HEK293 (cell line): ENCODE data around the gene SMTNL2.
A peak's percentile ranks its signal among the peaks of the same experiment; 100 is the strongest.

Source experiments
- CTCF ChIA-PET: fragments of 350-600 bp; formaldehyde crosslinking; extraction: SDS; loops from one replicate; lab custom pipeline; 2021; ENCODE audit warnings: antibody characterized with exemption; lab: Yijun Ruan, JAX
- POLR2A ChIA-PET: fragments of 300-600 bp; formaldehyde crosslinking; extraction: SDS; loops from one replicate; lab custom pipeline; 2020; ENCODE audit warnings: antibody characterized with exemption, inconsistent platforms; lab: Yijun Ruan, JAX
- H3K27ac ChIP-seq: fragments of 200-500 bp; sonication (Bioruptor generic); 2 replicates; pipeline ENCODE4 v1.5.1; 2014; ENCODE audit warnings: low read depth, low read length, control low read depth, inconsistent platforms; ENCODE audit errors: extremely low read depth
- H3K36me3 ChIP-seq, 2 experiments: fragments of 200-500 bp in 1 of 2; sonication (Bioruptor generic) in 1 of 2; 1 replicate in 1 of 2; 2 replicates in 1 of 2; pipeline ENCODE4 v1.5.1; 2014 to 2017; ENCODE audit warnings: inconsistent platforms in 2 of 2, low read length in 2 of 2; ENCODE audit not compliant: control insufficient read depth in 2 of 2, insufficient read depth in 1 of 2
- H3K4me1 ChIP-seq: fragments of 200-500 bp; sonication (Bioruptor generic); 2 replicates; pipeline ENCODE4 v1.5.1; 2014; ENCODE audit warnings: mild to moderate bottlenecking, low read length, inconsistent platforms; ENCODE audit not compliant: control insufficient read depth, insufficient read depth
- H3K4me3 ChIP-seq: 2 replicates; pipeline ENCODE4 v1.5.1; 2011; ENCODE audit warnings: low read depth, mild to moderate bottlenecking, control low read depth, low read length, moderate library complexity
- H3K9me3 ChIP-seq: fragments of 200-500 bp; sonication (Bioruptor generic); 2 replicates; pipeline ENCODE4 v1.5.1; 2014; ENCODE audit warnings: low read depth, low read length, inconsistent platforms; ENCODE audit not compliant: control insufficient read depth, insufficient read depth
- GLIS1 ChIP-seq: fragments of 450-650 bp; formaldehyde crosslinking; IDR thresholded peaks from 2 replicates; pipeline ENCODE4 v1.5.1; 2016; ENCODE audit warnings: missing biosample characterization, missing genetic modification characterization
- GLIS2 ChIP-seq: fragments of 450-650 bp; formaldehyde crosslinking; IDR thresholded peaks from 2 replicates; pipeline ENCODE4 v1.5.1; 2016; ENCODE audit warnings: missing biosample characterization, missing genetic modification characterization
- HOXA7 ChIP-seq: sonication (generic); formaldehyde crosslinking; IDR thresholded peaks from 2 replicates; pipeline ENCODE4 v1.8.1; 2022; ENCODE audit warnings: missing genetic modification reagents, borderline replicate concordance
- KLF1 ChIP-seq: fragments of 450-650 bp; formaldehyde crosslinking; IDR thresholded peaks from 2 replicates; pipeline ENCODE4 v1.5.1; 2016; ENCODE audit warnings: missing biosample characterization, missing genetic modification characterization
- KLF9 ChIP-seq: fragments of 450-650 bp; formaldehyde crosslinking; IDR thresholded peaks from 2 replicates; pipeline ENCODE4 v1.5.1; 2016; ENCODE audit warnings: missing biosample characterization, missing genetic modification characterization, low read depth
- OVOL3 ChIP-seq: fragments of 450-650 bp; formaldehyde crosslinking; IDR thresholded peaks from 2 replicates; pipeline ENCODE4 v1.5.1; 2016; ENCODE audit warnings: missing biosample characterization, missing genetic modification characterization
- PATZ1 ChIP-seq: fragments of 450-650 bp; formaldehyde crosslinking; IDR thresholded peaks from 2 replicates; pipeline ENCODE4 v1.5.1; 2016; ENCODE audit warnings: missing biosample characterization, missing genetic modification characterization
- YY1 ChIP-seq: fragments of 450-650 bp; formaldehyde crosslinking; IDR thresholded peaks from 2 replicates; pipeline ENCODE4 v1.5.1; 2018; ENCODE audit warnings: missing biosample characterization, missing genetic modification characterization
- ZIC2 ChIP-seq: fragments of 450-650 bp; formaldehyde crosslinking; IDR thresholded peaks from 2 replicates; pipeline ENCODE4 v1.5.1; 2016; ENCODE audit warnings: missing biosample characterization, missing genetic modification characterization
- ZNF19 ChIP-seq: fragments of 450-650 bp; formaldehyde crosslinking; IDR thresholded peaks from 2 replicates; pipeline ENCODE4; 2016; ENCODE audit warnings: missing biosample characterization, missing genetic modification characterization, low read depth
- ZNF292 ChIP-seq: fragments of 450-650 bp; formaldehyde crosslinking; IDR thresholded peaks from 2 replicates; pipeline ENCODE4 v1.5.1; 2016; ENCODE audit warnings: low read depth, missing biosample characterization, missing genetic modification characterization, borderline replicate concordance
- ZNF621 ChIP-seq: fragments of 450-650 bp; formaldehyde crosslinking; IDR thresholded peaks from 2 replicates; pipeline ENCODE4 v1.5.1; 2017; ENCODE audit warnings: missing biosample characterization, missing genetic modification characterization
- ZNF776 ChIP-seq: fragments of 450-650 bp; formaldehyde crosslinking; IDR thresholded peaks from 2 replicates; pipeline ENCODE4 v1.5.0; 2017; ENCODE audit warnings: missing biosample characterization, missing genetic modification characterization, borderline replicate concordance
- ZNF777 ChIP-seq: fragments of 450-650 bp; formaldehyde crosslinking; IDR thresholded peaks from 2 replicates; pipeline ENCODE4 v1.5.1; 2017; ENCODE audit warnings: missing biosample characterization, missing genetic modification characterization, borderline replicate concordance
- ZNF792 ChIP-seq: fragments of 450-650 bp; formaldehyde crosslinking; IDR thresholded peaks from 2 replicates; pipeline ENCODE4 v1.5.1; 2016; ENCODE audit warnings: missing biosample characterization, missing genetic modification characterization
- TF ChIP-seq, protein P1 (sequence below): fragments of 450-650 bp; formaldehyde crosslinking; IDR thresholded peaks from 2 replicates; pipeline ENCODE4 v1.5.1; 2016; ENCODE audit warnings: missing biosample characterization, missing genetic modification characterization
- TF ChIP-seq, protein P2 (sequence below): fragments of 450-650 bp; formaldehyde crosslinking; IDR thresholded peaks from 2 replicates; pipeline ENCODE4 v1.5.0; 2017; ENCODE audit warnings: missing biosample characterization, missing genetic modification characterization, borderline replicate concordance

The SMTNL2 gene

DNA sequence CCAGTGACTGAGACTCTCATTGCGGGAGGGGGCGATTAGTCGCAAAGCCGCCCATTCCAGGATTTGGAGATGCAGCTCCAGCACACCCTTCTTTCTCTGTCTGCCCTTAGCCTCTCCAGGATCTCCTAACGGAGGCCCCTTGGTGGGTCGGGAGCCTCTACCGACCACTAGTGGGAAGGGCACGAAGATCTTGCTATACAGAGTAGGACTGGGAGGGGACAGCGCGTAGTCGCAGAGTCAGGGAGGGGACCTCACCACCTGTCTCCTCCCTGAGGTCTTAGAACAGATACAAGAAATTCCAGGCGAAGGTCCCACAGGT is 588 bp upstream of the SMTNL2 start:
- Histone ChIP-seq H3K9me3 (no peaks in the 10 kb centered on the region), H3K27ac (peak overlapping the region; percentile 20; the same call in 1 of the 2 replicates), H3K4me1 (peaks cover 2% of the 10 kb centered on the region; the same call in 1 of the 2 replicates), H3K4me3 (peak overlapping the region; percentile 39), H3K36me3 (no peaks in the 10 kb centered on the region)
- CTCF ChIA-PET = interaction anchor here (0.6 to 1.8 kb wide), 16 partner anchors 14 to 538 kb away, joined by 3 to 24 read pairs (median 4); no protein-coding TSS in a partner anchor
- no peak for TF ChIP-seq ZNF792 (tag by site-specific recombination)
- TF ChIP-seq, protein P1, sequence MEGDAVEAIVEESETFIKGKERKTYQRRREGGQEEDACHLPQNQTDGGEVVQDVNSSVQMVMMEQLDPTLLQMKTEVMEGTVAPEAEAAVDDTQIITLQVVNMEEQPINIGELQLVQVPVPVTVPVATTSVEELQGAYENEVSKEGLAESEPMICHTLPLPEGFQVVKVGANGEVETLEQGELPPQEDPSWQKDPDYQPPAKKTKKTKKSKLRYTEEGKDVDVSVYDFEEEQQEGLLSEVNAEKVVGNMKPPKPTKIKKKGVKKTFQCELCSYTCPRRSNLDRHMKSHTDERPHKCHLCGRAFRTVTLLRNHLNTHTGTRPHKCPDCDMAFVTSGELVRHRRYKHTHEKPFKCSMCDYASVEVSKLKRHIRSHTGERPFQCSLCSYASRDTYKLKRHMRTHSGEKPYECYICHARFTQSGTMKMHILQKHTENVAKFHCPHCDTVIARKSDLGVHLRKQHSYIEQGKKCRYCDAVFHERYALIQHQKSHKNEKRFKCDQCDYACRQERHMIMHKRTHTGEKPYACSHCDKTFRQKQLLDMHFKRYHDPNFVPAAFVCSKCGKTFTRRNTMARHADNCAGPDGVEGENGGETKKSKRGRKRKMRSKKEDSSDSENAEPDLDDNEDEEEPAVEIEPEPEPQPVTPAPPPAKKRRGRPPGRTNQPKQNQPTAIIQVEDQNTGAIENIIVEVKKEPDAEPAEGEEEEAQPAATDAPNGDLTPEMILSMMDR = peak; percentile 70; the same call in 1 of the 2 replicates
- POLR2A ChIA-PET = interaction anchor here (0.6 to 1.4 kb wide), 3 partner anchors 16 to 27 kb away, joined by 3 to 12 read pairs (median 3); no protein-coding TSS in a partner anchor

- no peak overlapping the region for H3K4me3 ChIP-seq
- peaks cover 2% of the 10 kb centered on the region; the same call in 1 of the 2 replicates for H3K4me1 ChIP-seq
- H3K9me3 ChIP-seq = no peaks in the 10 kb centered on the region
- H3K36me3 ChIP-seq = no peaks in the 10 kb centered on the region
- peak; percentile 17; the same call in 1 of the 2 replicates for TF ChIP-seq PATZ1 (tag by site-specific recombination)
- TF ChIP-seq YY1 (tag by site-specific recombination) = no peak
- TF ChIP-seq KLF1 = no peak
- ChIA-PET POLR2A (interaction anchor here (0.6 to 1.4 kb wide), 3 partner anchors 14 to 57 kb away, joined by 3 to 12 read pairs (median 3); no protein-coding TSS in a partner anchor), CTCF (interaction anchor here (0.9 to 1.0 kb wide), 3 partner anchors 11 to 40 kb away, joined by 3 to 5 read pairs (median 3); no protein-coding TSS in a partner anchor)
- no peak overlapping the region; the same call in 1 of the 2 replicates for H3K27ac ChIP-seq
Measured at GRCh38 chr17:4584917-4585637, 748 bp downstream of the SMTNL2 start.

DNA sequence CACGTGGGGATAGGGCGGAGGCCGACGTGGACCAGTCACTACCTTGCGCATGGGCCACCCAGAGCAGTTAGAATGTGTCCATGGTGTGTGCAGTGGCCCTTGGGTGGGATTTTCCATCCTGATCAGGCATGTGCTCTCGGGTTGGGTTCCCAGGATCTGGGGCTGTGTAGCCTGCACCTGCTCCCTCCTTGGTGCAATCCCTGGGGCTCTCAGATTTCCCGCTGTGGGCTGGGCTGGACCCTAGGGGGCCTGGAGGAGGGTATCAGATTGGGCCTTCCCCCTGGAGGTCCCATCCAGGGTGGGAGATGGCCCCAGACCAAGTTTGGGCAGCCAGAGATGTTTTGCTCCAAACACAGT is 1.3 kb downstream of the SMTNL2 start:
- Histone ChIP-seq H3K4me3 (no peak overlapping the region), H3K27ac (no peak overlapping the region), H3K9me3 (no peaks in the 10 kb centered on the region), H3K4me1 (peaks cover 2% of the 10 kb centered on the region; the same call in 1 of the 2 replicates), H3K36me3 (no peaks in the 10 kb centered on the region)
- no peak for TF ChIP-seq ZNF292 (tag by site-specific recombination)
- peak; percentile 49 for TF ChIP-seq ZIC2 (tag by site-specific recombination)
- TF ChIP-seq GLIS1 (tag by site-specific recombination) = peak; percentile 88
- CTCF ChIA-PET = interaction anchor here (7.8 kb wide), 1 partner anchor 18 kb away, joined by 58 read pairs; no protein-coding TSS in a partner anchor
- POLR2A ChIA-PET = interaction anchor here (1.5 kb wide), 1 partner anchor 12 kb away, joined by 4 read pairs; no protein-coding TSS in a partner anchor

GRCh38 chr17:4586043-4586442 is 1.7 kb downstream of the SMTNL2 start:
- Histone ChIP-seq H3K4me1 (peaks cover 2% of the 10 kb centered on the region; the same call in 1 of the 2 replicates), H3K27ac (no peak overlapping the region), H3K36me3 (no peaks in the 10 kb centered on the region), H3K4me3 (no peak overlapping the region), H3K9me3 (no peaks in the 10 kb centered on the region)
- TF ChIP-seq, protein P2, sequence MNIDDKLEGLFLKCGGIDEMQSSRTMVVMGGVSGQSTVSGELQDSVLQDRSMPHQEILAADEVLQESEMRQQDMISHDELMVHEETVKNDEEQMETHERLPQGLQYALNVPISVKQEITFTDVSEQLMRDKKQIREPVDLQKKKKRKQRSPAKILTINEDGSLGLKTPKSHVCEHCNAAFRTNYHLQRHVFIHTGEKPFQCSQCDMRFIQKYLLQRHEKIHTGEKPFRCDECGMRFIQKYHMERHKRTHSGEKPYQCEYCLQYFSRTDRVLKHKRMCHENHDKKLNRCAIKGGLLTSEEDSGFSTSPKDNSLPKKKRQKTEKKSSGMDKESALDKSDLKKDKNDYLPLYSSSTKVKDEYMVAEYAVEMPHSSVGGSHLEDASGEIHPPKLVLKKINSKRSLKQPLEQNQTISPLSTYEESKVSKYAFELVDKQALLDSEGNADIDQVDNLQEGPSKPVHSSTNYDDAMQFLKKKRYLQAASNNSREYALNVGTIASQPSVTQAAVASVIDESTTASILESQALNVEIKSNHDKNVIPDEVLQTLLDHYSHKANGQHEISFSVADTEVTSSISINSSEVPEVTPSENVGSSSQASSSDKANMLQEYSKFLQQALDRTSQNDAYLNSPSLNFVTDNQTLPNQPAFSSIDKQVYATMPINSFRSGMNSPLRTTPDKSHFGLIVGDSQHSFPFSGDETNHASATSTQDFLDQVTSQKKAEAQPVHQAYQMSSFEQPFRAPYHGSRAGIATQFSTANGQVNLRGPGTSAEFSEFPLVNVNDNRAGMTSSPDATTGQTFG (tag by site-specific recombination) = no peak
- TF ChIP-seq ZNF621 (no peak), KLF9 (no peak), OVOL3 (tag by site-specific recombination) (no peak), GLIS2 (no peak), HOXA7 (CRISPR knock-in tag) (no peak), ZNF777 (tag by site-specific recombination) (no peak), ZNF19 (tag by site-specific recombination) (no peak), ZNF776 (no peak)
- CTCF ChIA-PET = interaction anchor here (0.8 to 7.8 kb wide), 3 partner anchors 19 to 39 kb away, joined by 4 to 58 read pairs (median 6); no protein-coding TSS in a partner anchor
- POLR2A ChIA-PET = interaction anchor here (1.1 to 1.5 kb wide), 2 partner anchors 11 to 12 kb away, joined by 3 to 4 read pairs; no protein-coding TSS in a partner anchor
